SKM-1 treated with dmso at 0.1 percent for 144 hours (cell line): ENCODE results near the gene CDYL.

Experiments
- DNase-seq: peaks from one replicate; lab custom pipeline; 2025; ENCODE audit not compliant: unreplicated experiment; lab: John Stamatoyannopoulos, UW

Gene CDYL

DNA sequence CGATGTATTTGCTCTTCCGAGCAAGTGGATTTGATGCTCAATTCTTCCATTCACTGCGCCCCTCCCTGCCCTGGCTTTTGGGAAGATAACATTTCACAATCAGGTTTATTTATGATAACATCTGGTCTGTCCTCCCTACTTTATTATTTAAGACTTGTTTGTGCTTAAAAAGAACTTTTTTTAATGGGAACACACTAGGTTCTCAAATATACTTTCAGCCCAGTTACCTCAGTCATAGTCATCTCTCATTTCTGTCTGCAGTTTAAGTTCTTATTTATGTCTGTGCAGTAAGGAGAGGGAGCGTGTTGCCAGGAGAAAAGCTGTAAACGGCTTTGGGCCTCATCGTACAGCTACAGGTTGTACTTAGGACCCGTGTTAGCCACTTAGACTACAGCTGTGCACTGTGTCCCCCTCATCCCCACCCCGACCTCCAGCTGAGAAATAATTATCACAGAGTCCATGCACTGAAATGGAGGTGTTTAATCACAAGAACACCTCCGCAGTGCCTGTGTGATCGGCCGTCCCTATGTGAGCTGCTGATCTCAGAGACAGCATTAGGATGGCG is 128.3 kb downstream of the CDYL start:
- no peak for DNase-seq

DNA sequence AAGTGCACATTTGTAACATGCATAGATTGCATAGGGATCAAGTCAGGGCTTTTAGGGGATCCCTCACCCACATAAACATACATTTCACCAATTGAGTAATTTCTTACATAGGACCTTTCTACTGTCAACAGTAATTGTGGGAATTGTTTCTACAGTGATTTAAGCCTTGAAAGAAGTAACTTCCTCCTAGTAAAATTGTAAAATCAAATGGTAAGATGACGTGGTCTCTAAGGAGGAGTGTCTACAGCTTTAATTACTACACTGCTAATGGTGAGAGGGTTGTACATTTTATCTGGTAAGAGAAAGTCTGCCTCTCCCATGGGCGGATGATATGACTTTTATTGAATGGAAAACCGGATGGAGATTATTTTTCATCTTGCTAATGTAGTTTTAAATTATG is 129.6 kb downstream of the CDYL start:
- DNase-seq: no peak

- DNase-seq: no peak
Measured at GRCh38 chr6:4906293-4907276, 130.4 kb downstream of the CDYL start.

DNA sequence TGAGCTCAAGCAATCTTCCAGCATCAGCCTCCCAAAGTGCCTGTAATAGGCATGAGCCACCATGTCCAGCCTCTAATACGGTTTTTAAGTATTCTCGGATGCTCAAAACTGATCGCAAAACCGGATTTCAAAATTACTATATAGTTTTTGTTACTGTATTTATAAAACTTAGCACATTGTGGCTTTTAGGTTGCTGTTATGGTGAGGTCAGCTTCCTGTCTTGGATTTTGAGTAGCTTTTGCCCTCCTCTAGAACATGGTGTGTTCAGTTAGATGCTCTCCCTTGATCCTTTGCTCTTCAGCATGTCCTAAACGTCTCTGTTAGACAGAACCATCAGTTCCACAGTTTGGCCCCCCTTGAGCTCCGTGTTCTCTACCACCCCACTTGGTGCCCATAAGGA is 131.4 kb downstream of the CDYL start:
- DNase-seq: no peak

DNA sequence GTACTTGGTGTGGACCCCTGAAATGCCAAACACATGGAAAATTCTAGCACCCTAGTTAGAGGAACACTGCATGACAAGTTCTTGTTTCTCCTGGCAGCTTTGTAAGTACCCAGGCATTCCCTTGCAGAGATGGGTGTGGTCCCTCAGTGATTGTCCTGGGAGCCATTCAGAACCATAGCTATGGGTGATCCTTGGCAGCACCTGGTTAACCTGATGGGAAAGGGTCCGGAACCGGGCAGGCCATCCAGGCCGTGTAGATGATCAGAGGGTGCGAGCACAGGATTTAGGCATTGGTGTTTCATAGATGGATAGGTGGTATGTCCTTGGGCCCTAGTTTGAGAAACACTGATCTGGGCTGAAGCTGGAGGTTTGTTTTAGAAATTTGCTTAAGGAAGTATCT is 131.9 kb downstream of the CDYL start:
- no peak for DNase-seq

DNA sequence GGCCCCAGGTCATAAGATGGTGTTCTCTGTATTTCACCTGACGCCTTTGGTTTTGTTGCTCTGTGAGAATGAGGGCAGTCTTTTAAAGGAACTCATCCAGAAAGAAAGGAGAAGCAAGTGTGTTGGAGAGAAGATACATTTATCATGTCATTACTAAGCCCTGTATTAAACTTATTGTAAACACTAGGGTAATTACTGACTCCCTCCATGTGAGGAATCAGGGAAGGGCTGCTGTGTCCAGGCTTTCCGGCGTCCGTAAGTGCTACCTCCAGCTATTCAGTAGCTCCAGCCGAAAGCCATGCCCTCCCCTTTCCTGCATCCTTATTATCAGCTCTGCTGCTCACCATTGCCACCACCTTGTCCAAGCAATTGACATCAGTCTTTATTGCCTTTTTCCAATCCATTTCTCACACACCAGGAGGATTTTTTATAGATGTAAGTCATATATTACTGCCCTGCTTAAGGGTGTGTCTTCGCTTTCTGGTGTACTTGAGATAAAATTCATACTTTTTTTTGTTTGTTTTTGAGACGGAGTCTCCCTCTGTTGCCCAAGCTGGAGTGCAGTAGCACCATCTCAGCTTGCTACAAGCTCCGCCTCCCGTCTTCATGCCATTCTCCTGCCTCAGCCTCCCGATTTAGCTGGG is 133.0 kb downstream of the CDYL start:
- DNase-seq: no peak

DNA sequence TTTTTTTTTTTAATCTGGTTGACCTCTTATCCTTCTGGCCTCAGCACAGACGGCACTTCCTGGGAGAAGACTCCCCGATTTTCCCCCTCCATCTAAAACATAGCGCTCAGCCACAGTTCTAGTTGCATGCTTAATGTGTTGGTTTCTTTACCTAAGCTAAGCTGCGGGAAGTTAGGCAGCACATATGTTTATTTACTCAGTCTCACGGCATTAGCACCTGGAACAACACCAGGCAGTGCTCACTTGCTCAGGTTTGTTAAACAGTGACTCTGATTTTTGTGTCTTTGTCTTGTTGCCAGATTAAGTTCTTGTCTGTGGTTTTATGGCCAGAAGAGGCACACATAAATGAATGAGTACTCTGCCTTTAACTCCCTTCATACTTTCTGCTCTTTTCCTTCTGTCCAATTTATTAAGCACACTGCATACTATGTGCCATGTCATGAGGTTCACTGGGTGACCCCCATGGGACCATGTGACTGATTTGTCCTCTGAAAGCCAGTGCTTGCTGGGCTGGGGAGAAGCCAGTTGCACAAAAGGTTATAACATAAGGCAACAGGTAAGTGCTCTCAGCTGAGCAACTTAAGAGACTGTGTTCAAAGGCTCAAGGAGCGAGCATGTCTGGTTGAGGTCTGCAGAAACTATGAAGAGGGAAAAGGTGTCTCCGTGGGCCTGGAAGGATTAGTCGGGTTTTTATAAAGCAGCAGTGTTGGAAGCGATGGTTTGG is 134.0 kb downstream of the CDYL start:
- DNase-seq: no peak

DNA sequence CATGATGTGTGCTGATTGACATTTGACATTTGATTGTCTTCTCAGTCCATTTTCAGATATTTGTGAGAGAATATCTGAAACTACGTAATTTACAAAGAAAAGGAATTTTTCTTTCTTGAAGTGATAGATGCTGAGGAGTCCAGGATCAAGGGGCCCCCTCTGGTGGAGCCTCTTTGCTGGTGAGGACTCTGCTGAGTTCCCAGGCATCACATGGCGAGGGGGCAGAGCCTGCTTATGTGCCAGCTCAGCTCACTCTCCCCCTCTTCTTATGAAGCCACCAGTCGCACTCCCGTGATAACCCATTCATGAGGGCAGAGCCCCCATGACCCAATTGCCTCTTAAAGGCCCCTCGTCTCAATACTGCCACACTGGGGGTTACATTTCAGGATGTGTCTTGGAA is 136.4 kb downstream of the CDYL start:
- DNase-seq: no peak

GRCh38 chr6:4913705-4914419 is 137.7 kb downstream of the CDYL start:
- DNase-seq: no peak

GRCh38 chr6:4914420-4915159 is 138.4 kb downstream of the CDYL start:
- DNase-seq: no peak

GRCh38 chr6:4916954-4917561 is 140.9 kb downstream of the CDYL start:
- DNase-seq: no peak

DNA sequence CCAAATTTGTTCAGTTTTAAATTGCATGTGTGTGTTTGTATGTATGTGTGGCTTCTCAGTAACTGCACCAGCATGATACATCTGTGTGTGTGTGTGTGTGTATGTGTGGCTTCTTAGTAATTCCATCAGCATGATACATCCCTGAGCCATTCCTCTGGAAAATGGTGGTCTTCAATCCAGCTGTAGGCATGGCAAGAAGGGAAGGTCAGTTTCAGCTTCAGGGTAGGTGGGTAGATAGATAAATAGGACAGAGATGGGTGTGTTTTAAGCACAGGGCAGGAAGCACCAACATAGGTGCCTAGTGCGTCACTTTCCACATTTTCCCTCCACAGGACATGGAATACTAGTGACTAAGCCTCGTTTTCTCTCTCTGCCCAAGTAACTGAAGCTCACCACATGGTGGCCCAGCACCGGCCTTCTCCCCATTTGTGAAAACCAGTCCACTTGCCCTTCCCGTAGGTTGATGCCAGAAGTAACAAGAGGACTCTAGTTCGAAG is 144.8 kb downstream of the CDYL start:
- DNase-seq: no peak

DNA sequence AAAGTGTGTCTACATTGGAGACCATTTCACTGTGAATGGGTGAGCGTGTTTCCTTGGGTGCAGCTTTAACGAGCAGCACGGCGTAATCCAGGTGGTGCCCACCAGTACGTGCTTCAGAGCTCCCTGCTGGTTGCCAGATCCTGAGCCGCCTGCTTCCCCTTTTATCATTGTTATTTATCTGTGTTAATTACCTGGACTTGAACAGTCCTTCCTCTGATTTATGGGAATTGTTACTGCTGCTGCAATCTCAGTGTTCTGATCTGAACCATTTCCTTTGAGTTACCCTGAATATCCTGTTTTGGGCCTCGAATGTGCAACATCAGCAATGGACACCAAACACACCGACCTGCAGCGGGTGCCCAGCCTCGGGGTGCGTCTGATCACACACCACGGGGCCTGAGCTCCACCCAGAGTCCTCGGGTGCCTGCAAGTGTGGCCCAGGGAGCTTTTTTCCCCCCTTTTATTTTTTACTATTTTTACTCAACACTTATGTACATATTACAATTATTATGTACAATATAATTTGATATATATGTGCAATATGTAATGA is 146.4 kb downstream of the CDYL start:
- DNase-seq: no peak

DNA sequence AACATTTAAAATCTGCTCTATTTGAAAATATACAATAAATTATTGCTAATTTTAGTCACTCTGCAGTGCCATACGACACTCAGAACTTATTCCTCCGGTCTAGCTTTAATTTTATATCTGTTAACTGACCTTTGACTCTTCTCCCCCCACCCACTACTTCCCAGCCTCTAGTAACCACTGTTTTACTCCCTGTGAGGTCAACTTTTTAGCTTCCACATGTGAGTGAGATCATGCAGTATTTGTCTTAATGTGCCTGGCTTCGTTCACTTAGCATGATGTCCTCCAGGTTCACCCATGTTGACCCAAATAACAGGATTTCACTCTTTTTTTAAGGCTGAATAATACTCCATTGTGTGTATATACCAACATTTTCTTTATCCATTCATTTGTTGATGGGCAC is 146.9 kb downstream of the CDYL start:
- DNase-seq: no peak

GRCh38 chr6:4924661-4925271 is 148.6 kb downstream of the CDYL start:
- no peak for DNase-seq

- DNase-seq: no peak
Measured at GRCh38 chr6:4925580-4925979, 149.4 kb downstream of the CDYL start.

DNA sequence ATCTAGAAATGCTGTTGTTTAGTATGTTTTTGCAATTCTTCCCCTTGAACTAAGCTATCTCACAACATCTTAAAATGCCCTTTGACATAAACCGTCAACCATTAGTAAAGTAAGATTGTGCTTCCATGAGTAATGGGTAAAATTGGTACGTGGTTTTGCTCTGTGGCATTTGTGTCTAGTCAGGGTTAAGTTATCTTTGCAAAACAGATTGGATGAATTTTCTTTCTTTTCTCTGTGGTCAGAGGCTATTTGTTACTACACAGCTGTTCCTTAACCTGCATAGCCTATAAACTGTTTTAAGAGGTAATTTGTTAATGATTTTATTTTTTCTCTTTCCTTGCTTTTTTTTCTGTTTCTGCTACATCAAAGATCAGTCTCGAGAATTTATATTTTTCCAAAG is 152.2 kb downstream of the CDYL start:
- no peak for DNase-seq

GRCh38 chr6:4929097-4929718 is 153.0 kb downstream of the CDYL start:
- DNase-seq: no peak
